ENCODE measurements around the gene KTN1.

GRCh38 chr14:55665067-55665675, 85.2 kb downstream of the KTN1 start:
- no peak for TF ChIP-seq CTCF (IDR thresholded peaks at IDR 0.05; ENCODE audit: insufficient read depth, low read length, poor library complexity, severe bottlenecking)
- no peak for TF ChIP-seq EZH2phosphoT487 (conservative IDR thresholded peaks at IDR 0.05; ENCODE audit: low read length)
